OCI-LY3 (cell line): ENCODE results near the gene FAM83B.

Experiments
- CTCF ChIP-seq: fragments of 200-600, 300-600 bp; sonication (generic); IDR thresholded peaks from 2 replicates; pipeline ENCODE4 v1.5.1; 2014; ENCODE audit warnings: antibody characterized with exemption, low read length, low read depth
- EZH2phosphoT487 ChIP-seq: fragments of 200-600 bp; shearing (Covaris generic); IDR thresholded peaks from 2 replicates; pipeline ENCODE4 v1.6.1; 2018; ENCODE audit warnings: antibody characterized with exemption, mixed run types, low read depth

- TF ChIP-seq CTCF (no peak), EZH2phosphoT487 (no peak)
Observed at GRCh38 chr6:54817834-54818233, 28.7 kb upstream of the FAM83B start.
